T-helper 2 cell treated with Interferon-gamma antibody and Interleukin-4, amounts not matched to agents 100 ng/mL and 5 ng/mL, for 36 hours (primary cell): ENCODE measurements around the gene KRTAP10-12. TPM values are rescaled to one million over a fixed set of nuclear protein-coding genes. Genes with fewer than 3 reads are reported as not detected.
"Not testable (repeated sequence)": the region's sequence is repeated elsewhere in the genome, so short reads cannot be mapped to it uniquely, and the experiment has no call there.

Experiments used
- intact Hi-C: fragments of 100-400 bp; cut with micrococcal nuclease; formaldehyde crosslinking; loops from one replicate; pipeline ENCODE4 v1.15.1; 2023
- total RNA-seq: library from RNA; stranded (reverse); gene quantifications from 2 replicates; pipeline ENCODE4 v1.2.3, GENCODE V29; 2022

Gene KRTAP10-12
- total RNA-seq, 1 donor from 2014 or later, result not detected

DNA sequence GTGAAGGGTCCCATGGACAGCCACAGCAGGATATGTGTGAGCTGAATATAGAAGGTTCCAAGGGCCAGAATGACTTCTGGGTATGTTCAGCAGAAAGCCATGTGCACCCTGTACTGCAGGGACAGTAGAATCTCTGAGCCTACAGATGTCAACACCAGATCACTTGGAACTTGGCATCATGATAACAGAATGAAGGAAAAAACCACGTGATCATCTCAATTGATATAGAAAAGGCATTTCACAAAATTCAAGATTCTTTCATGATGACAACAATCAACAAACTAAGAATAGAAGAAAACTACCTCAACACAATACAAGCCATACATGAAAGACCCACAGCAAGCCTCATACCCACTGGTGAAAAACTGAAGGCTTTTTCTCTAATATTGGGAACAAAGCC is 29.4 kb upstream of the KRTAP10-12 start:
- intact Hi-C loops, result no loop called here

GRCh38 chr21:44670642-44671432 is 26.1 kb upstream of the KRTAP10-12 start:
- intact Hi-C loops, result no loop called here

GRCh38 chr21:44671911-44672310 is 25.1 kb upstream of the KRTAP10-12 start:
- intact Hi-C loops, result no loop called here

GRCh38 chr21:44677881-44678280 is 19.1 kb upstream of the KRTAP10-12 start:
- intact Hi-C loops, result no loop called here

DNA sequence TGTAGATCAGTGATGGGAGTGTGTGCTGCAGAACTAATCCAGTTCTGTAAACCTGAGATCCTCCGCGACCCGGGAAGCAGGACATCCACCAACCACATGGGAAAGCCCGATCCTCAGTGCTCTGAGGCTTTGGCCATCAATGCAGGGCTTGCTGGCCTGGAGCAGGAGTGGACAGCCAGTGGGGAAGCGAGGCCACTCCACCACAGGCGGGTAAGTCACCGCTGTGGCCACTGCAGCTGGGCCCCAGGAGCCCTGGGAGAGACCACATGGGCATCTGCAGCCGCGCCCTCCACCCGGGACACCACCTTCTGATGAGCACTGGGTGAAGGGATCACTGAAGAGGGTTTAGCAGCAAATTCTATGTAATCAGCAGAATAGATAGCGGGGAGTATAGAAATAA is 15.8 kb upstream of the KRTAP10-12 start:
- intact Hi-C loops, result no loop called here

DNA sequence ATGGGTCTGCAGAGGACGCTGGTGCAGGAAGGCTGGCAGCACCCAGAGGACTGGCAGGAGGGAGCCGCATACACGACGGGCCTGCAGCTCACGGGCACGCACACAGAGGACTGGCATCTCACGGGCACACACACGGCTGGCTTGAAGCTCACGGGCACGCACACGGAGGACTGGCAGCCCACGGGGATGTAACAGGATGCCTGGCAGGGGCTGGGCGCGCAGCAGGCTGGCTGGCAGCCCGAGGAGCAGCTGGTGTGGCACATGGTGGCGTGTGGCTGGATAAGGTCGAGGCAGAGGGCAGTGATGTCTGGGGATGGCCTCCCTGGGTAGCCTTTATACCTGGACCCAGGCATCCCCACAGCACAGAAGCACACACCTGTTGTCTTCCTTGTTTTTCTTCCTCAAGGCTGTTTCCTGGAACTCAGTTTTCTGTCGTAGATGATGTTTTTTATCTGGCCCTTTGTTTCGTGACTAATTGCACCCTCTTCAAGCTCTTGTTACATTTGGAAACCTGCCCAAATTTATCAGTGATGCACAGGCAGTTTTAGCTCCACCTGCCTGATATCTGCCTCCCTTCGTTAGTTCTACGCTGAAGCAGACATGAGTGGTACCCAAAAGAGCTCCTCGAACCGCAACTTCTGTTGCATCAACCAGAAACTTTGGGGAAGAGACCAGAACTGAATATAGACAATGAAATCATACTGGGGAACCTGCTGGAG is 15.0 kb upstream of the KRTAP10-12 start, which contains the start of gene KRTAP12-1:
KRTAP12-1 (minus strand) TSS at position 303 of the 719 bp plus-strand sequence; CDS start at position 263, 40 bp downstream.
- intact Hi-C loops, result no loop called here

- intact Hi-C loops, result no loop called here
Measured at GRCh38 chr21:44682580-44683151, 14.3 kb upstream of the KRTAP10-12 start.

- intact Hi-C loops, result no loop called here
Measured at GRCh38 chr21:44684077-44684476, 12.9 kb upstream of the KRTAP10-12 start.

DNA sequence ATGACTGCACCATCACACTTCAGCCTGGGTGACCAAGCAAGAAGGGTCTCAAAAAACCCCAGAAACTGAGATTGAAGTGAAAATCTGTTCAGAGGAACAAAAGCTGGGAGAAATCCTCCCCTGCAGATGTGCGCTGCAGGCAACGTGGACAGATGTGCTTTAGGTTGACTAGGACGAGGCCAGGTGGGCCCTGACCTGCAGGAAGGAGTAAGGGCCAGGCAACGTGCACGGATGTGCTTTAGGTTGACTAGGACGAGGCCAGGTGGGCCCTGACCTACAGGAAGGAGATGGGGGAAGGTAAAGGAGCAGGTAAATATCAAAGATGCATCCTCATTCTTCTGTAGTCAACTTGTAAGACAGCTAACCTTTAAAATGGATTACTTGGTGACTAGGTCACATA is 12.5 kb upstream of the KRTAP10-12 start:
- intact Hi-C loops, result no loop called here

- intact Hi-C loops, result not testable (repeated sequence)
Measured at GRCh38 chr21:44685050-44685449, 11.9 kb upstream of the KRTAP10-12 start.

DNA sequence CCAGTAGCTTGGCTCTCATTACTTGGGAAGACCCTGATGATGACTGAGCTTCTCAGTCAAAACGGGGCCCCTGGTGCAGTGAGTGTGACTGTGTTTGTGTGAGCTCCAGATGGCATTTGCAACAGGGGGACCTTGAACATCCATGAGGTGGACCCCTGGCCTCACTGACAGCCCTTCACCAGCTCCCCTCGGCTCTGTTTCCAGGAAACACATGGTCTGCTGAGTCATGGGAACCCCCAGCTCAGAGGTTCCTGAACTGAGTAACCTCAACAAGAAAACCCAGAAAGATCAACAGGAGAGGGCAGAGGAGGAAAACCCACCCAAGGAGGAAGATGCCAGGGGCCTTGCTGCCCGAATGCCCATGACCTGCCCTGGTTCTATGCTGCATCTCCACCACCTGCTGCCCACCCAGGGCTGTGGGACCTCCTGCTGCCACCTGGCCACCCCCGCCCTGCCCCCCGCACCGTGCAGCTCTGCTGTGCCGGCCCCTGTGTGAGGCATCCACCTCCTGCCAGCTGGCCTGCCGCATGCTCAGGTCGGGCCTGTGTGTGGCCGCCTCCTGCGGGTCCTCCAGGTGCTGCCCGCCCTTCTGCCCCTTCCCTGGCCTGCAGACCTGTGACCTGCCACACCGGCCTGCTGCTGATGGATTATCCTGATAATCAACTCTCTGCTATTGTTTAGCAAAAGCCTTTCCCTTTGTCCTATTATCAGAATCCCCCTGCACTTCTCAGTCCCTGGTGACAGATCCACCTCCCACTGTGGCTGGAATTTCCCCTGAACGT is 10.8 kb upstream of the KRTAP10-12 start:
- intact Hi-C loops, result no loop called here

GRCh38 chr21:44686843-44687561 is 10.0 kb upstream of the KRTAP10-12 start:
- intact Hi-C loops, result no loop called here

- intact Hi-C loops, result no loop called here
Measured at GRCh38 chr21:44687671-44688070, 9.3 kb upstream of the KRTAP10-12 start.

- intact Hi-C loops, result not testable (repeated sequence)
Measured at GRCh38 chr21:44689740-44690139, 7.2 kb upstream of the KRTAP10-12 start.

DNA sequence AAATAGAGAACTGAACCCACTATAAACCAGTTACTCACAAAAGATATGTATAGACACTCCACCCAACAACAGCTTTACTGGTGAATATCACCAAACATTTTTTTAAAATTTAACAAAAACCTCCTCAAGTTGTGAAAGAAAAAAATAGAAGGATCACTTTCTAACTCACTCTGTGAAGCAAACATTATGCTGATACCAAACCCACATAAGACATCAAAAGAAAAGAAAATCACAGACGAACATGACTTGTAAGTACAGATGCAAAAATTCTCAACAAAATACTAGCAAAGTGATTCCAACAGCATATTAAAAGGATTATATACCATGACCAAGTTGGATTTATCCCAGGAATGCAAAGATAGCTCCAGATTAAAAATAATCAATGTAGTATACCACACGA is 5.3 kb upstream of the KRTAP10-12 start:
- intact Hi-C loops, result no loop called here

- intact Hi-C loops, result no loop called here
Measured at GRCh38 chr21:44692798-44693512, 4.0 kb upstream of the KRTAP10-12 start.

- intact Hi-C loops, result no loop called here
Measured at GRCh38 chr21:44694776-44695175, 2.2 kb upstream of the KRTAP10-12 start.

GRCh38 chr21:44695184-44695583 is 1.8 kb upstream of the KRTAP10-12 start:
- intact Hi-C loops, result no loop called here

DNA sequence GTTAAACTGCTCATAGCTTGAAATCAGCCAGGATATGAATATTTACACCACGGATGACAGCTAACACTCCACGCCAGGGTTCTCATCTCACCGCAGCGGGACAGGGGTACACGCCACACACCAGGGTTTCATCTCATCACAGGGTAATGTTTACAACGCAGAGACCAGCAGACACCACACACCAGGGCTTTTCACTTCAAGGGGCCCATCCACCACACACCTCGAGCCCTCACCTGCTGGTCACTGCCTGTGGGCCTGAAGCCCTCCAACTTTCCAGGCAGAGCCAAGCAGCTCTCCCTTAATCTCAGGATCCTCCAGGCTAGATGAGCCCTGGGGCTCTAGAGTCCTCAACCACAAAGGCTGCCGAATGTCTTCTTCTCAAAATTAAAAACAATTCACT is 1.3 kb upstream of the KRTAP10-12 start:
- intact Hi-C loops, result no loop called here

GRCh38 chr21:44696572-44696971 is 400 bp upstream of the KRTAP10-12 start:
- intact Hi-C loops, result no loop called here
